SK-N-SH treated with all-trans-retinoic acid at 6 μM for 48 hours (cell line): ENCODE measurements around the gene FAM131C.

ENCODE experiments used
- ATAC-seq: fragments of 200-7000 bp; cut with Tn5 transposase; 3 replicates; pipeline ENCODE4 v1.9.1; 2020; ENCODE audit warnings: mild to moderate bottlenecking, moderate library complexity
- ARNTL ChIP-seq: fragments of 450-650 bp; formaldehyde crosslinking; IDR thresholded peaks from 2 replicates; pipeline ENCODE4 v1.5.0; 2020; ENCODE audit warnings: low read depth, mild to moderate bottlenecking, moderate library complexity, borderline replicate concordance
- BACH2 ChIP-seq: fragments of 250-450 bp; sonication (Bioruptor Pico); IDR thresholded peaks from 2 replicates; pipeline ENCODE4 v1.9.0; 2021; ENCODE audit warnings: mild to moderate bottlenecking, borderline replicate concordance
- ESRRG ChIP-seq: fragments of 250-450 bp; sonication (Bioruptor Pico); IDR thresholded peaks from 2 replicates; pipeline ENCODE4 v1.6.1; 2021; ENCODE audit warnings: mild to moderate bottlenecking
- GLIS3 ChIP-seq: fragments of 250-450 bp; sonication (Bioruptor Pico); IDR thresholded peaks from 2 replicates; pipeline ENCODE4 v1.5.0; 2020; ENCODE audit warnings: mild to moderate bottlenecking, moderate library complexity
- ISL1 ChIP-seq: fragments of 250-450 bp; sonication (Bioruptor Pico); IDR thresholded peaks from 2 replicates; pipeline ENCODE4 v2.1.2; 2022; ENCODE audit warnings: mild to moderate bottlenecking, moderate library complexity
- OSR1 ChIP-seq: fragments of 250-450 bp; sonication (Bioruptor Pico); IDR thresholded peaks from 2 replicates; pipeline ENCODE4 v1.8.0; 2022; ENCODE audit warnings: moderate library complexity, mild to moderate bottlenecking, inconsistent platforms
- PPARA ChIP-seq: fragments of 250-450 bp; sonication (Bioruptor Pico); IDR thresholded peaks from 2 replicates; pipeline ENCODE4 v1.5.0; 2020; ENCODE audit warnings: mild to moderate bottlenecking, borderline replicate concordance
- RARB ChIP-seq: fragments of 250-450 bp; sonication (Bioruptor Pico); IDR thresholded peaks from 2 replicates; pipeline ENCODE4 v1.8.0; 2021; ENCODE audit warnings: mild to moderate bottlenecking, moderate library complexity
- SNAI2 ChIP-seq: fragments of 250-450 bp; sonication (Bioruptor Pico); IDR thresholded peaks from 2 replicates; pipeline ENCODE4 v1.5.0; 2020; ENCODE audit warnings: mild to moderate bottlenecking, moderate library complexity
- TOX ChIP-seq: fragments of 250-450 bp; sonication (Bioruptor Pico); IDR thresholded peaks from 2 replicates; pipeline ENCODE4 v1.8.0; 2021; ENCODE audit warnings: mild to moderate bottlenecking, moderate library complexity, borderline replicate concordance
- ZC3H10 ChIP-seq: fragments of 250-450 bp; sonication (Bioruptor Pico); IDR thresholded peaks from 2 replicates; pipeline ENCODE4 v1.5.1; 2021; ENCODE audit warnings: mild to moderate bottlenecking, moderate library complexity
- ZFP3 ChIP-seq: fragments of 250-450 bp; sonication (Bioruptor Pico); IDR thresholded peaks from 2 replicates; pipeline ENCODE4 v1.5.0; 2020; ENCODE audit warnings: mild to moderate bottlenecking, moderate library complexity
- ZFP30 ChIP-seq: fragments of 450-650 bp; formaldehyde crosslinking; IDR thresholded peaks from 2 replicates; pipeline ENCODE4 v1.5.0; 2022; ENCODE audit warnings: mild to moderate bottlenecking, moderate library complexity
- ZNF565 ChIP-seq: fragments of 450-650 bp; formaldehyde crosslinking; conservative IDR thresholded peaks from 2 replicates; pipeline ENCODE4 v1.5.0; 2020; ENCODE audit warnings: low read depth, mild to moderate bottlenecking, moderate library complexity
- ZNF70 ChIP-seq: fragments of 450-650 bp; formaldehyde crosslinking; IDR thresholded peaks from 2 replicates; pipeline ENCODE4 v1.5.0; 2020; ENCODE audit warnings: mild to moderate bottlenecking, moderate library complexity
- ZNF8 ChIP-seq: fragments of 450-650 bp; formaldehyde crosslinking; IDR thresholded peaks from 2 replicates; pipeline ENCODE4 v1.5.0; 2020; ENCODE audit warnings: mild to moderate bottlenecking, moderate library complexity
- TF ChIP-seq, protein P1 (sequence below): fragments of 250-450 bp; sonication (Bioruptor Pico); IDR thresholded peaks from 2 replicates; pipeline ENCODE4 v1.5.0; 2020; ENCODE audit warnings: mild to moderate bottlenecking, moderate library complexity
- TF ChIP-seq, protein P2 (sequence below): fragments of 250-450 bp; sonication (Bioruptor Pico); IDR thresholded peaks from 2 replicates; pipeline ENCODE4 v1.8.0; 2020; ENCODE audit warnings: mild to moderate bottlenecking, moderate library complexity, borderline replicate concordance
- TF ChIP-seq, protein P3 (sequence below): fragments of 250-450 bp; sonication (Bioruptor Pico); IDR thresholded peaks from 2 replicates; pipeline ENCODE4 v1.5.1; 2020; ENCODE audit warnings: low read depth, mild to moderate bottlenecking, moderate library complexity
- TF ChIP-seq, protein P4 (sequence below): fragments of 250-450 bp; sonication (Bioruptor Pico); IDR thresholded peaks from 2 replicates; pipeline ENCODE4 v1.5.1; 2021; ENCODE audit warnings: mild to moderate bottlenecking, moderate library complexity

The FAM131C gene

DNA sequence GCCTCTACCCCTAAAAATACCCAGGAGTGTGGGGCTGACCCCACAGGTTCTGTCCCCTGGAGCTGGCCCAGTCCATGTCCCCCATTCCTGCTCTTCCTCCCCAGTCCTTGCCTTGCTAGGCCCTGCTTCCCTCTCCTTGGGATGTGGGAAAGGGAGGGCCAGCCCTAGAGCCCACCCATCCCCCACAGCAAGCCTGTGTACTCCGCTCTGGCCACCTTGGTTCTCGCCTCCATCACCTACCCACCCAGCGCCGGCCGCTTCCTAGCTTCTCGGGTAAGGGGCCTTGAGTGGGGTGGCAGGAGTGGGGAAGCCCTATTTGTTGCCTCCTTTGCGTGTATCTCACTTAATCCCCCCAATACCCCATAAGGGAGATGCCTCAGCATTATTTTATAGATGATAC is 23.1 kb downstream of the FAM131C start:
- ATAC-seq: no peak
- TF ChIP-seq BACH2 (CRISPR knock-in tag): no peak
- no peak for TF ChIP-seq GLIS3 (CRISPR knock-in tag)
- TF ChIP-seq ZNF70 (CRISPR knock-in tag): no peak
- no peak for TF ChIP-seq PPARA (CRISPR knock-in tag)
- TF ChIP-seq ZFP30 (CRISPR knock-in tag): no peak
- TF ChIP-seq, protein P1, sequence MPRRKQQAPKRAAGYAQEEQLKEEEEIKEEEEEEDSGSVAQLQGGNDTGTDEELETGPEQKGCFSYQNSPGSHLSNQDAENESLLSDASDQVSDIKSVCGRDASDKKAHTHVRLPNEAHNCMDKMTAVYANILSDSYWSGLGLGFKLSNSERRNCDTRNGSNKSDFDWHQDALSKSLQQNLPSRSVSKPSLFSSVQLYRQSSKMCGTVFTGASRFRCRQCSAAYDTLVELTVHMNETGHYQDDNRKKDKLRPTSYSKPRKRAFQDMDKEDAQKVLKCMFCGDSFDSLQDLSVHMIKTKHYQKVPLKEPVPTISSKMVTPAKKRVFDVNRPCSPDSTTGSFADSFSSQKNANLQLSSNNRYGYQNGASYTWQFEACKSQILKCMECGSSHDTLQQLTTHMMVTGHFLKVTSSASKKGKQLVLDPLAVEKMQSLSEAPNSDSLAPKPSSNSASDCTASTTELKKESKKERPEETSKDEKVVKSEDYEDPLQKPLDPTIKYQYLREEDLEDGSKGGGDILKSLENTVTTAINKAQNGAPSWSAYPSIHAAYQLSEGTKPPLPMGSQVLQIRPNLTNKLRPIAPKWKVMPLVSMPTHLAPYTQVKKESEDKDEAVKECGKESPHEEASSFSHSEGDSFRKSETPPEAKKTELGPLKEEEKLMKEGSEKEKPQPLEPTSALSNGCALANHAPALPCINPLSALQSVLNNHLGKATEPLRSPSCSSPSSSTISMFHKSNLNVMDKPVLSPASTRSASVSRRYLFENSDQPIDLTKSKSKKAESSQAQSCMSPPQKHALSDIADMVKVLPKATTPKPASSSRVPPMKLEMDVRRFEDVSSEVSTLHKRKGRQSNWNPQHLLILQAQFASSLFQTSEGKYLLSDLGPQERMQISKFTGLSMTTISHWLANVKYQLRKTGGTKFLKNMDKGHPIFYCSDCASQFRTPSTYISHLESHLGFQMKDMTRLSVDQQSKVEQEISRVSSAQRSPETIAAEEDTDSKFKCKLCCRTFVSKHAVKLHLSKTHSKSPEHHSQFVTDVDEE (CRISPR knock-in tag): no peak
- TF ChIP-seq, protein P2, sequence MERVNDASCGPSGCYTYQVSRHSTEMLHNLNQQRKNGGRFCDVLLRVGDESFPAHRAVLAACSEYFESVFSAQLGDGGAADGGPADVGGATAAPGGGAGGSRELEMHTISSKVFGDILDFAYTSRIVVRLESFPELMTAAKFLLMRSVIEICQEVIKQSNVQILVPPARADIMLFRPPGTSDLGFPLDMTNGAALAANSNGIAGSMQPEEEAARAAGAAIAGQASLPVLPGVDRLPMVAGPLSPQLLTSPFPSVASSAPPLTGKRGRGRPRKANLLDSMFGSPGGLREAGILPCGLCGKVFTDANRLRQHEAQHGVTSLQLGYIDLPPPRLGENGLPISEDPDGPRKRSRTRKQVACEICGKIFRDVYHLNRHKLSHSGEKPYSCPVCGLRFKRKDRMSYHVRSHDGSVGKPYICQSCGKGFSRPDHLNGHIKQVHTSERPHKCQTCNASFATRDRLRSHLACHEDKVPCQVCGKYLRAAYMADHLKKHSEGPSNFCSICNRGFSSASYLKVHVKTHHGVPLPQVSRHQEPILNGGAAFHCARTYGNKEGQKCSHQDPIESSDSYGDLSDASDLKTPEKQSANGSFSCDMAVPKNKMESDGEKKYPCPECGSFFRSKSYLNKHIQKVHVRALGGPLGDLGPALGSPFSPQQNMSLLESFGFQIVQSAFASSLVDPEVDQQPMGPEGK (CRISPR knock-in tag): no peak
- no peak for TF ChIP-seq ESRRG
- TF ChIP-seq ISL1 (CRISPR knock-in tag): no peak

DNA sequence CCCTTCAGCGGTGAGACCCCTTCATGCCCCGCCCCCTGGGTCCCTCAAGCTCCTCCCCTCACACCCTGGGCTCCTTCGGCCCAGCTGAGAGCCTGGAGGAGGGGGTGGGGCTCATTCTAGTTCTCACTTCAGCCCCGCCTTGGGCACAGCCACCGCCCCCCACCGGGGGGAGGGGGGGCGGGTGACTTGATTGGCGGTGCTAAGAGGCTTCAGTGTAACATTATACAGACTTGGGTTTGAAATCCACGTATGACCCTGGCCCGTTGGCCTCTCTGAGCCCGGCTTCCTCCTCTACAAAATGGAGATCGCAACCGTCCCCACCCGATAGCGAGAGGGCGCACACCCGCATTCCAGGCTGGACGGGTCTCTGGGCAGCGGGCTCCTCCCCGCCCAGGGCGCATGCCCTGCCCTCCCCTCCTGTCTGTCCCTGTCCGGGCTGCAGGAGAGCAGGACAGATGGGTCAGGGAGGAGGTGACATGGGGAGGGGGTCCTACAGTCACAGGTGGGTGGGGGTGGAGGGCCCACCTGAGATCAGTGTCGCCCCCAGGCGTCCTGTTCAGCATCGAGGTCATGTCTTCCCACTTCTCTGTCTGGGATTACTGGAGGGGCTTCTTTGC is 24.8 kb downstream of the FAM131C start:
- TF ChIP-seq ZNF70 (CRISPR knock-in tag) (no peak), ZFP30 (CRISPR knock-in tag) (no peak), ZNF565 (CRISPR knock-in tag) (no peak), OSR1 (CRISPR knock-in tag) (no peak), ZC3H10 (CRISPR knock-in tag) (no peak), RARB (CRISPR knock-in tag) (no peak), PPARA (CRISPR knock-in tag) (no peak), ZNF8 (CRISPR knock-in tag) (no peak), ISL1 (CRISPR knock-in tag) (no peak), ZFP3 (CRISPR knock-in tag) (no peak), ARNTL (CRISPR knock-in tag) (no peak), ESRRG (no peak), TOX (CRISPR knock-in tag) (no peak), SNAI2 (CRISPR knock-in tag) (no peak)
- TF ChIP-seq, protein P3, sequence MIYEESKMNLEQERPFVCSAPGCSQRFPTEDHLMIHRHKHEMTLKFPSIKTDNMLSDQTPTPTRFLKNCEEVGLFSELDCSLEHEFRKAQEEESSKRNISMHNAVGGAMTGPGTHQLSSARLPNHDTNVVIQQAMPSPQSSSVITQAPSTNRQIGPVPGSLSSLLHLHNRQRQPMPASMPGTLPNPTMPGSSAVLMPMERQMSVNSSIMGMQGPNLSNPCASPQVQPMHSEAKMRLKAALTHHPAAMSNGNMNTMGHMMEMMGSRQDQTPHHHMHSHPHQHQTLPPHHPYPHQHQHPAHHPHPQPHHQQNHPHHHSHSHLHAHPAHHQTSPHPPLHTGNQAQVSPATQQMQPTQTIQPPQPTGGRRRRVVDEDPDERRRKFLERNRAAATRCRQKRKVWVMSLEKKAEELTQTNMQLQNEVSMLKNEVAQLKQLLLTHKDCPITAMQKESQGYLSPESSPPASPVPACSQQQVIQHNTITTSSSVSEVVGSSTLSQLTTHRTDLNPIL (CRISPR knock-in tag): no peak
- TF ChIP-seq, protein P2 (CRISPR knock-in tag): no peak
- TF ChIP-seq, protein P1 (CRISPR knock-in tag): no peak
- TF ChIP-seq, protein P4, sequence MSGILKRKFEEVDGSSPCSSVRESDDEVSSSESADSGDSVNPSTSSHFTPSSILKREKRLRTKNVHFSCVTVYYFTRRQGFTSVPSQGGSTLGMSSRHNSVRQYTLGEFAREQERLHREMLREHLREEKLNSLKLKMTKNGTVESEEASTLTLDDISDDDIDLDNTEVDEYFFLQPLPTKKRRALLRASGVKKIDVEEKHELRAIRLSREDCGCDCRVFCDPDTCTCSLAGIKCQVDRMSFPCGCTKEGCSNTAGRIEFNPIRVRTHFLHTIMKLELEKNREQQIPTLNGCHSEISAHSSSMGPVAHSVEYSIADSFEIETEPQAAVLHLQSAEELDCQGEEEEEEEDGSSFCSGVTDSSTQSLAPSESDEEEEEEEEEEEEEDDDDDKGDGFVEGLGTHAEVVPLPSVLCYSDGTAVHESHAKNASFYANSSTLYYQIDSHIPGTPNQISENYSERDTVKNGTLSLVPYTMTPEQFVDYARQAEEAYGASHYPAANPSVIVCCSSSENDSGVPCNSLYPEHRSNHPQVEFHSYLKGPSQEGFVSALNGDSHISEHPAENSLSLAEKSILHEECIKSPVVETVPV (CRISPR knock-in tag): no peak
- TF ChIP-seq, all 23 proteins: peak for 0
- ATAC-seq: peak; percentile 79
